ENCODE measurements around the gene DCXR. TPM values are rescaled to one million over a fixed set of nuclear protein-coding genes. Genes with fewer than 3 reads are reported as not detected.

DCXR gene
- total and polyA plus RNA-seq, 2 of the 13 experiments (the other 11 are each of a cell fraction or from before 2014, with no cell fraction given), result 287 to 311 TPM

DNA sequence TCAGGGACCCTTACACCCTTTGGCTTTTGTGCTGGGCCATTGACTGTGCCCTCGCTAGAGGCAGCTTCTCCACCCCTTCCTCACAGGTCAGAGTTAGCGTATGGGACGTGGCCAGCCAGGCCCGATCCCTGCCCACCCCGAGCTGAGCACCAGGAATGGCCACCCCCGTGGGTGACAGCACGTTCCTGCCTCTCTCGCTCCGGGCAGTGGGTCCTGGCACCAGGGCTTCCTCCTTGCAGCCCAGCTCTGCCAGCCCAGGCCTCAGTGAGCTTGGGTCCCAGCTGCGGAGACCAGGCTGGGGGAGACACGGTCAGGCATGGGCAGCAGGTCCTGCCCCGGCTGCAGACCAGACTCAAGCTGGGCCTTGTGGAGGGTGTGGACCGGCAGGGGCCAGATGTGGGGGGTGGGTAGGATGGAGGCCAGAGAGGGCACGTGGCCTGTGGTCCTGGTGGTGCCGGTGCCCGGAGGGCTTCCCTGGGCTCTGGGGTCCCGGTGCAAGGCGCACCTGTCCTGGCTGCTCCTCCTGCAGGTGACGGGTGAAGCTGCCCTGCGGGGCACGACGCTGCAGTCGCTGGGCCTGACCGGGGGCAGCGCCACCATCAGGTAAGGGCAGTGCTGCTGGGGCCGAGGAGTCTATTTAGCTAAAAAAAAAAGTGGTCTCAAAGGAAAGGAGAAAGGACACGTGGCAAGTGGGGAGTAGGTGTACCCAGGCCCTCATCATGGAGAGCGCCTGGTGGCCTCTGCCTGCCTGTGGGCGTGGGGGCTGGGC lies 41.9 kb downstream of the DCXR start (continued):
- TF ChIP-seq, protein P1, sequence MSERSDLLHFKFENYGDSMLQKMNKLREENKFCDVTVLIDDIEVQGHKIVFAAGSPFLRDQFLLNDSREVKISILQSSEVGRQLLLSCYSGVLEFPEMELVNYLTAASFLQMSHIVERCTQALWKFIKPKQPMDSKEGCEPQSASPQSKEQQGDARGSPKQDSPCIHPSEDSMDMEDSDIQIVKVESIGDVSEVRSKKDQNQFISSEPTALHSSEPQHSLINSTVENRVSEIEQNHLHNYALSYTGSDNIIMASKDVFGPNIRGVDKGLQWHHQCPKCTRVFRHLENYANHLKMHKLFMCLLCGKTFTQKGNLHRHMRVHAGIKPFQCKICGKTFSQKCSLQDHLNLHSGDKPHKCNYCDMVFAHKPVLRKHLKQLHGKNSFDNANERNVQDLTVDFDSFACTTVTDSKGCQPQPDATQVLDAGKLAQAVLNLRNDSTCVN (CRISPR knock-in tag; IDR thresholded peaks at IDR 0.05; ENCODE audit: borderline replicate concordance), result peak; percentile 19; the same call in 1 of the 2 replicates
- TF ChIP-seq ZNF589 (CRISPR knock-in tag; conservative IDR thresholded peaks at IDR 0.05) (peak; percentile 94), ZC3H4 (CRISPR knock-in tag; IDR thresholded peaks at IDR 0.05; ENCODE audit: borderline replicate concordance) (peak; percentile 99), NR2F6 (IDR thresholded peaks at IDR 0.05) (0 out of 2 replicates have a peak, but pooled peaks have one; percentile 12), NR2F6 (CRISPR knock-in tag; IDR thresholded peaks at IDR 0.05) (peak; percentile 58; the same call in 1 of the 2 replicates), SNAI1 (CRISPR knock-in tag; IDR thresholded peaks at IDR 0.05; ENCODE audit: borderline replicate concordance) (no peak), ZNF746 (CRISPR knock-in tag; IDR thresholded peaks at IDR 0.05) (0 out of 2 replicates have a peak, but pooled peaks have one; percentile 1), ERF (CRISPR knock-in tag; IDR thresholded peaks at IDR 0.05) (no peak), HHEX (CRISPR knock-in tag; IDR thresholded peaks at IDR 0.05) (no peak), ZNF605 (CRISPR knock-in tag; IDR thresholded peaks at IDR 0.05) (peak; percentile 60), MIER3 (CRISPR knock-in tag; IDR thresholded peaks at IDR 0.05; ENCODE audit: borderline replicate concordance) (peak; percentile 58; the same call in 1 of the 2 replicates), PAWR (CRISPR knock-in tag; IDR thresholded peaks at IDR 0.05; ENCODE audit: borderline replicate concordance) (no peak), RBFOX2 (IDR thresholded peaks at IDR 0.05; ENCODE audit: low read depth, low read length) (peak; percentile 97), RFX5 (IDR thresholded peaks at IDR 0.05; ENCODE audit: low read depth, low read length) (no peak), ZNF121 (CRISPR knock-in tag; IDR thresholded peaks at IDR 0.05) (peak; percentile 30; the same call in 1 of the 2 replicates), ZNF124 (CRISPR knock-in tag; IDR thresholded peaks at IDR 0.05) (0 out of 2 replicates have a peak, but pooled peaks have one; percentile 39), SMAD9 (CRISPR knock-in tag; IDR thresholded peaks at IDR 0.05) (0 out of 2 replicates have a peak, but pooled peaks have one; percentile 94), TEAD2 (CRISPR knock-in tag; IDR thresholded peaks at IDR 0.05) (peak; percentile 10; the same call in 1 of the 2 replicates)
- TF ChIP-seq, protein P2, sequence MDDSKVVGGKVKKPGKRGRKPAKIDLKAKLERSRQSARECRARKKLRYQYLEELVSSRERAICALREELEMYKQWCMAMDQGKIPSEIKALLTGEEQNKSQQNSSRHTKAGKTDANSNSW (CRISPR knock-in tag; IDR thresholded peaks at IDR 0.05; ENCODE audit: borderline replicate concordance), result peak; percentile 84; the same call in 1 of the 2 replicates
- TF ChIP-seq, protein P3, sequence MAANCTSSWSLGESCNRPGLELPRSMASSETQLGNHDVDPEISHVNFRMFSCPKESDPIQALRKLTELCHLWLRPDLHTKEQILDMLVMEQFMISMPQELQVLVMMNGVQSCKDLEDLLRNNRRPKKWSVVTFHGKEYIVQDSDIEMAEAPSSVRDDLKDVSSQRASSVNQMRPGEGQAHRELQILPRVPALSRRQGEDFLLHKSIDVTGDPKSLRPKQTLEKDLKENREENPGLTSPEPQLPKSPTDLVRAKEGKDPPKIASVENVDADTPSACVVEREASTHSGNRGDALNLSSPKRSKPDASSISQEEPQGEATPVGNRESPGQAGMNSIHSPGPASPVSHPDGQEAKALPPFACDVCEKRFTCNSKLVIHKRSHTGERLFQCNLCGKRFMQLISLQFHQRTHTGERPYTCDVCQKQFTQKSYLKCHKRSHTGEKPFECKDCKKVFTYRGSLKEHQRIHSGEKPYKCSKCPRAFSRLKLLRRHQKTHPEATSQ (CRISPR knock-in tag; IDR thresholded peaks at IDR 0.05; ENCODE audit: borderline replicate concordance), result 0 out of 2 replicates have a peak, but pooled peaks have one; percentile 13
- TF ChIP-seq, protein P4, sequence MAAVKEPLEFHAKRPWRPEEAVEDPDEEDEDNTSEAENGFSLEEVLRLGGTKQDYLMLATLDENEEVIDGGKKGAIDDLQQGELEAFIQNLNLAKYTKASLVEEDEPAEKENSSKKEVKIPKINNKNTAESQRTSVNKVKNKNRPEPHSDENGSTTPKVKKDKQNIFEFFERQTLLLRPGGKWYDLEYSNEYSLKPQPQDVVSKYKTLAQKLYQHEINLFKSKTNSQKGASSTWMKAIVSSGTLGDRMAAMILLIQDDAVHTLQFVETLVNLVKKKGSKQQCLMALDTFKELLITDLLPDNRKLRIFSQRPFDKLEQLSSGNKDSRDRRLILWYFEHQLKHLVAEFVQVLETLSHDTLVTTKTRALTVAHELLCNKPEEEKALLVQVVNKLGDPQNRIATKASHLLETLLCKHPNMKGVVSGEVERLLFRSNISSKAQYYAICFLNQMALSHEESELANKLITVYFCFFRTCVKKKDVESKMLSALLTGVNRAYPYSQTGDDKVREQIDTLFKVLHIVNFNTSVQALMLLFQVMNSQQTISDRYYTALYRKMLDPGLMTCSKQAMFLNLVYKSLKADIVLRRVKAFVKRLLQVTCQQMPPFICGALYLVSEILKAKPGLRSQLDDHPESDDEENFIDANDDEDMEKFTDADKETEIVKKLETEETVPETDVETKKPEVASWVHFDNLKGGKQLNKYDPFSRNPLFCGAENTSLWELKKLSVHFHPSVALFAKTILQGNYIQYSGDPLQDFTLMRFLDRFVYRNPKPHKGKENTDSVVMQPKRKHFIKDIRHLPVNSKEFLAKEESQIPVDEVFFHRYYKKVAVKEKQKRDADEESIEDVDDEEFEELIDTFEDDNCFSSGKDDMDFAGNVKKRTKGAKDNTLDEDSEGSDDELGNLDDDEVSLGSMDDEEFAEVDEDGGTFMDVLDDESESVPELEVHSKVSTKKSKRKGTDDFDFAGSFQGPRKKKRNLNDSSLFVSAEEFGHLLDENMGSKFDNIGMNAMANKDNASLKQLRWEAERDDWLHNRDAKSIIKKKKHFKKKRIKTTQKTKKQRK (IDR thresholded peaks at IDR 0.05; ENCODE audit: low read length), result no peak
- TF ChIP-seq, protein P5, sequence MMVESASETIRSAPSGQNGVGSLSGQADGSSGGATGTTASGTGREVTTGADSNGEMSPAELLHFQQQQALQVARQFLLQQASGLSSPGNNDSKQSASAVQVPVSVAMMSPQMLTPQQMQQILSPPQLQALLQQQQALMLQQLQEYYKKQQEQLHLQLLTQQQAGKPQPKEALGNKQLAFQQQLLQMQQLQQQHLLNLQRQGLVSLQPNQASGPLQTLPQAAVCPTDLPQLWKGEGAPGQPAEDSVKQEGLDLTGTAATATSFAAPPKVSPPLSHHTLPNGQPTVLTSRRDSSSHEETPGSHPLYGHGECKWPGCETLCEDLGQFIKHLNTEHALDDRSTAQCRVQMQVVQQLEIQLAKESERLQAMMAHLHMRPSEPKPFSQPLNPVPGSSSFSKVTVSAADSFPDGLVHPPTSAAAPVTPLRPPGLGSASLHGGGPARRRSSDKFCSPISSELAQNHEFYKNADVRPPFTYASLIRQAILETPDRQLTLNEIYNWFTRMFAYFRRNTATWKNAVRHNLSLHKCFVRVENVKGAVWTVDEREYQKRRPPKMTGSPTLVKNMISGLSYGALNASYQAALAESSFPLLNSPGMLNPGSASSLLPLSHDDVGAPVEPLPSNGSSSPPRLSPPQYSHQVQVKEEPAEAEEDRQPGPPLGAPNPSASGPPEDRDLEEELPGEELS (CRISPR knock-in tag; IDR thresholded peaks at IDR 0.05), result no peak
